Activated naive CD8-positive, alpha-beta T cell treated with anti-CD3 and anti-CD28 coated beads, Interleukin-2, amount 50 U/mL, for 16 hours (primary cell): ENCODE data around the gene G2E3.
"Not testable (repeated sequence)": the region's sequence is repeated elsewhere in the genome, so short reads cannot be mapped to it uniquely, and the experiment has no call there.

ENCODE experiments used
- DNase-seq: peaks from one replicate; pipeline ENCODE4 v3.0.0-alpha.2; 2020; ENCODE audit warnings: low read depth, low spot score

G2E3 gene, protein sequence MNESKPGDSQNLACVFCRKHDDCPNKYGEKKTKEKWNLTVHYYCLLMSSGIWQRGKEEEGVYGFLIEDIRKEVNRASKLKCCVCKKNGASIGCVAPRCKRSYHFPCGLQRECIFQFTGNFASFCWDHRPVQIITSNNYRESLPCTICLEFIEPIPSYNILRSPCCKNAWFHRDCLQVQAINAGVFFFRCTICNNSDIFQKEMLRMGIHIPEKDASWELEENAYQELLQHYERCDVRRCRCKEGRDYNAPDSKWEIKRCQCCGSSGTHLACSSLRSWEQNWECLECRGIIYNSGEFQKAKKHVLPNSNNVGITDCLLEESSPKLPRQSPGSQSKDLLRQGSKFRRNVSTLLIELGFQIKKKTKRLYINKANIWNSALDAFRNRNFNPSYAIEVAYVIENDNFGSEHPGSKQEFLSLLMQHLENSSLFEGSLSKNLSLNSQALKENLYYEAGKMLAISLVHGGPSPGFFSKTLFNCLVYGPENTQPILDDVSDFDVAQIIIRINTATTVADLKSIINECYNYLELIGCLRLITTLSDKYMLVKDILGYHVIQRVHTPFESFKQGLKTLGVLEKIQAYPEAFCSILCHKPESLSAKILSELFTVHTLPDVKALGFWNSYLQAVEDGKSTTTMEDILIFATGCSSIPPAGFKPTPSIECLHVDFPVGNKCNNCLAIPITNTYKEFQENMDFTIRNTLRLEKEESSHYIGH

DNA sequence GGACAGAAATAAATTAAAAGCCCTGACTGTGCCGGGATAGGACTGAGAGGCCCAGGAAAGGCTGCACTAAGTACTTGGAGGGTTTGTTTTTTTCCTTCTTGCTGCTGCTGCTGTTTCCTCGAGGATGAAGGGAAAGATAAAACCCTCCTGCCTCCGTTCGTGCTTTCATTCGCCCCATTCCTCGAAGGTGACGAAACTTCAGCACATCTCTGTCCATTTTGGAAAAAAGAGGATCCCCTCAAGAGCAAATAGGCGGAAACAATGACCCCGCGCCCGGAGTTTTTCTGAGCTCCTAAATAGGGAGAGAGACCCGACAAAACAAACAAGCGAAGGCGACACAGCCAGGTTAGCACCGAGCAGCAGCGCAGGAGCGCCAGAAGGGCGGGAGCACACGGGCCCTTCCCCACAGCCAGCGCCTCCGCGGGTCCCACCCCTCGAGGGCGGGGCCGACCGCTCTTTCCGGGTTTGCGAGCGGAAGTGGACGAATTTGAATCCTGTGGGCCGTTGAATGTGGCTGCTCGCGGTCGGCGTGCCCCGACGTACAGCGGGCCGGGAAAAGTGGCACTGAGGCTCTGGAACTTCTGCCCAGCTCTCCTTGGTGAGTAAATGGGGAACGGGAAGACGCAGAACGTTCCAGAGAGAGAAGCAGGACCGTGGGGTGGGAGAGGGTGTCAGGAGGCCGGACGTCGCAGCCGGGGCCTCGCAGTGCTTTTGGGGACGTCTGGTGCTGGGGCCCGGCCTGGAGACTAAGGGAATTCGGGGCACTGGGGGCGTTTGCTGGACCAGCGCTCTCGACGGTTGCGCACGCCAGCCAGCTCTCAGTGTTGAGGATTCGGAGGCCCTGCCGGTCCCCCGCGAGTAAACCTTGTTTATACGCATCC lies at the start of gene G2E3:
Gene G2E3 (plus strand): TSS at position 484 of the 881 bp plus-strand sequence. CDS start 21,922 bp downstream, outside the sequence.
- DNase-seq = peak; percentile 75

DNA sequence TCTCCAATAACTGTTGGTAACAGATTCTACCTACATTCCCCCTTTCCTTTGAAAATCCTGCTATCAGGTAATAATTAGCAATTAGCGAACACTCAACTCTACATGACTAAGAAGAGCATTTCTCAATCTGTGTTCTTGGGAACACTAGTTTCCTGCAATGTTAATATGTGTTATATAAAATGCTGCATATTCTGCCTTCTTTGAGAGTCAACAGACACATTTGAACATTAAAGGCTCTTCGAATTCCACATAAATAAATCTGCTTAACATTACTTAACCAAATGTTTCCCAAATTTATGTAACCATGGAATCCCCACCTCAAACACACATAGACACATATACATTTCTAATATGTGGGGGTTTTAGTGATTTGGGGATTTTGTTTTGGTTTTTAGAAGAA lies 41.2 kb upstream of the G2E3 start:
- DNase-seq = no peak

DNA sequence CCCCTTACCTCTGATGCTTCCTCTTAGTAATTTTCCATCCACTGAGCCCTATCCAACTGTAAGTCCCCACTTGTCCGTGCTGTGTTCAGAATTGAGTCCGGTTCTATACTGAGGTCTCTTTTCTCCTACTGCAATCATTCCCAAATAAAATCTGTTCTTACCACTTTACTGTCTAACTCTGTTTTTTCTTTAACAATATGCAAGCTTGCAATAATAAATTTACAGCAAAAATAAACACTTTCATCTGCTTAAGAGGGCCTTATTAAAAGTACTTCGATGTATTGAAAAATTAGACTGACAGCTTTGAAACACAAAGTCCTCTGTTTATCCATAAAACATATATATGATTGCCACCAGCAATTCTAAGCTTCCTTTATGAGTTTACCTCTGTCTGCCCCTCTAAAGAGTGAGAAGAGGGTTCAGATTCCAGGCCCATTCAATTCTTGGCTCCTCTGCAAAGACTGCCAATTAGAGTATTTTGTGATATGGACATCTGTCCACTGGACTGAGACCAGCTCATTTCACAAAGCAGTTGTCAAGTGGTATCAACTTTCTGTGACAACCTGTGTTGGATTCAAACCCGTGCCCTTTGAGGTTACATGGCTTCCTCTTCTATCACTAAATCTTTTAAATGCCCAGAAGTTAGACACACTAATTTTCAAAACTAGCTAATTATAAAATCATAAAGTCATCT lies 39.9 kb upstream of the G2E3 start:
- DNase-seq = no peak

DNA sequence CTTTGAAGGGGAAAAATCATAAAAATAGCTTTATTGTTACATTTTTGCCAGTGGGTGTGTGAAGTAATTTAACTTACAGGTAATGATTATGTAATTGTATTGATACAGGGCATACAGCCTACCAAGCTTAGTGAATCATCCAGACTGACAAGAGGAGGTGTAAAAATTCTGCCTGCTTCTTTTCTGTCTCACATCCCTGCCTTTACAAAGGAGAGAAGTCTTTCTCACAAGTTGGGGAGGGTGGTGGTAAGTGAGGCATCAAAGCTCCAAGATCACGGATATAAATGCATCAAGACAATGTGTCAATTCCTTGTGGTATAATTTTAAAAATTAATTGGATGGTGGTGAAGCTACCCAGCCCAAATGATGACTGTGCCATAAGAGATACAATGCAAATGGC lies 39.0 kb upstream of the G2E3 start:
- DNase-seq = no peak

DNA sequence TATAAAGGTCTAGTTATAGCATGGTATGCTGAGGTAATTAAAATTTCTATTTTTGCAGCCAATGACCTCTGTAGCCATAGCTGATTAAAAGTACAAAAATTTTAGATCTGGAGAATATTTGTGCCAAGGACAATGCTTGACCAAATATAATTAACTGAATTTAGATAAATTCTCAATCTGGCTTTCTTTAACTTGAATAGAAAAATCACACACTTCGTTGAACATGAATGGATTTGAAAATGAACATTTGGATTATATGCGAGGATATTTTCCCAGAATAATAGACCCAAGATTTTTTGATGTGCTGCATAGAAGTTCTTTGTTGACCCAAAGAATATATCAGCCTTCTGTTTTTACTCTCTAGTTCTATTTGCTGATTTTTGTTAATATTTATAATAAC lies 38.4 kb upstream of the G2E3 start:
- no peak for DNase-seq

DNA sequence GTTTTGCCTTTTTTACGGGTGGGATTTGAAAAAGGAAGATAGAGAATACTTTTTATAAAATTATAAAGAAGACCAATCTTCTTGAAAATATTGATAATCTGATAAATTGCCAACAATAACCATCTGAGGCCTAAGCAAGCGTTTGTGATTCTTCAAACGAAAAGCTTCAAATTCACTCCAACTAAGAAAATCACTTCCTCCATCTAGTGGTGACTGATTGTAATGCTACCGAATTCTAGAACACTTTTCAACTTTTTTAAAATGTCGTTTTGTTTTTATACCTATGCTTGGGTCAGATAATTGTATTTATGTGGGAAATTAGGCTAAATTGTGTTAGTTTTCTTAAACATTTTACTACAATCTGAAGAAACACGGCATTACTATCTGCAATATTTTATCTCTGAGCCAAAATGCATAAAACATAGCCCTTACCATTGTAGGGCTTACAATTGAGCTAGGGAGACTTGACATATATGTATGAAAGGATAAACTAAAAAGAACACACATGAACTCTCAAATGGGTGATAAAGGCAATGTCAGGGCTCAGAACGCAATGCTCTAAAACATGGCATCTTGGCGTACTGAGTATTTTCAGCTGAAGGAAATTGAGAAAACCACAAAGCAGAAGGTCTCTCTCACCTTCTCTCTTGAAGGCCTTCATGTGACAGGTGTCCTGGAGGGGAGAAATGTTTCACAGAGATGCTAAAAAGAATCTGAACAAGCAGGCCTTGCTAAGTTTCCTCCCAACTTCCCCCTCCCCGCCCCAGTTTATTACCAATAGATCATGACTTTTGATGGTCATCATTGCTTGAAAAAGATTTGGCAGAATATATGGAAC lies 36.8 kb upstream of the G2E3 start:
- DNase-seq = no peak

DNA sequence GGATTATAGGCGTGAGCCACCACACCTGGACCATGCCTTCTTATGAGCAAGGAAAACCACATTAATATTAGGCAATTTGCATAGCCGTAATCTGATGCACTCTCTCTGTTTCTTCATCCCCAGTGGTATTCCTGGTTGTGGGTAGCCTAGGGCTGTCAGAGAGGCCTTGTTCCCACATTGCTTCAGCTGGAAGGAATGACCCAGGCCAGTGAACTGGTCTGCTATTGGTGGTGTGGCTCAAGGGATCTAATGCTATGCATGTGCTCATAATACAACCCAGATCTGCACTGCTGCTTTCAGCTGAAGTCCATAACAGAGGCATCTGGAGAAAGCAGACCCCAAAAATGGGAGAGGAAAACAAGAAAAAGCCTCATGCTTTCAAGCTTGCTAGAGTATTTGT lies 33.1 kb upstream of the G2E3 start:
- DNase-seq = no peak

DNA sequence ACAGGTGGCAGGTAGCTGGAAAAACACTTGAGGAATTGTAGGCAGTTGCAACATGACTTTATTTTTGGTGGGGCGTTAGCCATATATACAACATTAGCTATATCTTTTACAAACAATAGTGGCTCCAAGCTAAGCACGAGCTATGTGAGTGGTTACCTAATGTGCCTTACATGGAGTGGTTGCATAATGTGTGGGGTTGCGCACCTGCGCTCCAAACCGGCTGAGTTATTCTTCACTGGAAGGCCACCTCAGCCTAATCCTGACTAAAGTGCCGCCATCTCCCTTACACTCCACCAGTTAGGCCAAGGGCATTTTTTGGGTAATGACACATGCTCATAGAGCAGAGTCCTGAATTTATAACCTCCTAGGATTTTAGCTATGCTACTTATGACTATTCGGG lies 31.8 kb upstream of the G2E3 start:
- DNase-seq = no peak

DNA sequence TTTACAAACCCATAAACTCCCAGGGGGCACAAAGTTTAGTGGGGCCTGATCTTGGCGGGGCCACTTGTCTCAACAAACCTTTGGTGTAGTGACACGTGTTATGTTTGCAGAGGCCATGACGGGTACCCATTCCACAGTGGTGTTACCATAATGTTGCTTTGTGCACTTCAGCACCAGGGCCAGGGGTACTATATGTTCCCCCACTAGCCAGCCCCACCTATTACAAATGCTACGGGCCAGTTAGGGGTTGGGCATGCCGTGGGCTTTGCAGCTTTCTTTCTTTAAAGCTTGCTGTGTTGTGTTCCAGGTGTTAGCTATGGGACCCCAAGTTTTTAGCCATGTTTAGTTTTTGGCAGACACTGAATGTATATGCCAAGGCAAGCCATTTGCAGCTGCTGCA lies 30.8 kb upstream of the G2E3 start:
- DNase-seq = no peak

DNA sequence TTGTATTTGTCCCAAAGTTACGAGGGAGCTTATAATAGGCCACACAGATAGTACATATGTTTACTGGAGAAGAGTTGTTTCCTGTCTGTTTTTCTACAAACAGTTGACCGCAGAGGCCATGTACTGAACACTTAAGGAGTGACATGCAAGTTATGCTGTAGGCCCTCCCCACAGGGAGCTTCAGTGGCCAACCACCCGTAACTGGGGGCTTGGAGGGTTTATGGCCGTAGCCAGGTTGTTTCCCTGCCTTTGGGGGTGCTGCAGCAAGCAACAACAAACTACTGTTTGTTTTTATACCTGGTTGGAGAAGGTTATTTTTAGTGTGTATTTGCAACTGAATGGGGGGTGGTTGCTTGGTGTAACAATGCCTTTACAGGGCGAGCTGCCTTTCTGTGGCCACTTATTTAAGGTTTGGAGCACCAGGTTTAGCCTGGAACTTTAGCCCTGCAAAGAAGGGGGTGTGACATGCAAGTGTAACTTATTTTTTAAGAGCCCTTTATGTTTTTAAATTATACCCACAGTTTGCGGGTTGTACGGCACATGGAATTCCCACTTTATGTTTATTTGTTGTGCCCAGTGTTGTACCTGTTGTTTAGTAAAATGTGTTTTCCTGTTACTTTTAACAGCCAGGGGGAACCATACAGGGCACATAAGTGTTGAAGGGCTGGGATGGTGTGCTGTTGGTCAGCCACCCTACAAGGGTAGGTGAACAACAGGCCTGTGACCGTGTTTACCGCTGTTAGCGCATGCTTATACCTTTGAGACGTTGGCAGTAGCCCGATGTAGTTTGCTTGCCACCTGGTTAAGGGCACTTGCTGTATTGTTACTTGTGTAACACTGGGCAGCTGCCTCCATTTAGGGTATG lies 29.9 kb upstream of the G2E3 start:
- no peak for DNase-seq

DNA sequence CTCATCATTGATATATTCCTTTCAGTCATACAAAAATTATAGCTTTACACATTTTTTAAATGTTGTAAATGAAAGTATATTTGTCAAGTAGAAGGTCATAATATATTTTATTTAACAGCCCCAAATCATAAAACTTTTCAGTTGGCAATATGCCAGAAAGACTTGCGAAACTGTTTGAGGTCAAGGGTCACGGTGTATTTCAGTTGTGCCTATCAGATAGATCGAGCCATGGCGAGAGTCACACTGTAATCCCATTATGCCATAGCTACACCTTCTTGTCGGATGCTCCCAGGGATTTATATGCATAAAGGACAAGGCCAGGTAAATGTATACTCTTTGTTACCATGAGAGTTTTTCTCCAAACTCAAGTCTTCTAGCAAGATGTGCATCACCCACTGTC lies 26.7 kb upstream of the G2E3 start:
- no peak for DNase-seq

DNA sequence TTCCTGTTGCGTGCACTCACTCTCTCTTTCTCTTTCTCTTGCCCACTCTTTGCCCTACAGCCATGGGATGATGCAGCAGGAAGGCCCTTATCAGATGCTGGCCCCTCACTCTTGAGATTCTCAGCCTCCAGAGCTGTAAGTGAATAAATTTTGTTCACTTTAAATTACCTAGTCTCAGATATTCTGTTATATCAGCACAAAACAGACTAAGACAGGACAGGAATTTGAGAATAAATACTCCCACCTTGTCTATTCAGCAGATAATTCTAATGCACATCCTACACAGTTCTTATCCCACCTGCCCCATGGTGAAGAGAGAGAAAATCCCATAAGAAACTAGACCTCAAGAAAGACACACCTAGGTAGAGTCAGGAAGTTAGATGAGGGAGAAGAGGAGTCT lies 25.8 kb upstream of the G2E3 start:
- no peak for DNase-seq

DNA sequence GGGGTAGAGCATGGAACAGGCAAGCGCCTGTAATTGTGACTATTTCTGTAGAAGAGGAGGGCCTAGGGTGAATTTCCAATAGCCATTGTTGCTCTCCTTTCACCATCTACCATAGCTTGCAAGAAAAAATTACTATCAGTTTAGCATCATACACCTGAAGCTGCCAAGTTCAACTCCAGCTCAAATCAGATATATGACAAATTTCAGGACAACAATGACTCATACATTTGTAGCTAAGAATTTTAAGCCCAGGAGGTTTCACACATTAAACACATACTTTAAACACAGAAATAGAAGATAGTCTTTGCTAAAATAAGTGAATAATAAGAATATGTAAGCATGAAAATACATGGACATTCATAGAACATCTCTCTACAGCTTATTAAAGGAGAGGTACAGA lies 17.6 kb upstream of the G2E3 start:
- DNase-seq = no peak

DNA sequence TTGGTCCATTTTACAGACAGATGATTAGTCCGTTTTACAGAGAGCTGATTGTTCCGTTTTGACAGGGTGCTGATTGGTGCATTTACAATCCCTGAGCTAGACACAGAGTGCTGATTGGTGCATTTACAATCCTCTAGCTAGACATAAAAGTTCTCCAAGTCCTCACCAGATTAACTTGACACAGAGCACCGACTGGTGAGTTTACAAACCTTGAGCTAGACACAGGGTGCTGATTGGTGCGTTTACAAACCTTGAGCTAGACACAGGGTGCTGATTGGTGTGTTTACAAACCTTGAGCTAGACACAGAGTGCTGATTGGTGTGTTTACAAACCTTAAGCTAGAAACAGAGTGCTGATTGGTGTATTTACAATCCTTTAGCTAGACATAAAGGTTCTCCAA lies 12.2 kb upstream of the G2E3 start:
- not testable (repeated sequence) for DNase-seq

DNA sequence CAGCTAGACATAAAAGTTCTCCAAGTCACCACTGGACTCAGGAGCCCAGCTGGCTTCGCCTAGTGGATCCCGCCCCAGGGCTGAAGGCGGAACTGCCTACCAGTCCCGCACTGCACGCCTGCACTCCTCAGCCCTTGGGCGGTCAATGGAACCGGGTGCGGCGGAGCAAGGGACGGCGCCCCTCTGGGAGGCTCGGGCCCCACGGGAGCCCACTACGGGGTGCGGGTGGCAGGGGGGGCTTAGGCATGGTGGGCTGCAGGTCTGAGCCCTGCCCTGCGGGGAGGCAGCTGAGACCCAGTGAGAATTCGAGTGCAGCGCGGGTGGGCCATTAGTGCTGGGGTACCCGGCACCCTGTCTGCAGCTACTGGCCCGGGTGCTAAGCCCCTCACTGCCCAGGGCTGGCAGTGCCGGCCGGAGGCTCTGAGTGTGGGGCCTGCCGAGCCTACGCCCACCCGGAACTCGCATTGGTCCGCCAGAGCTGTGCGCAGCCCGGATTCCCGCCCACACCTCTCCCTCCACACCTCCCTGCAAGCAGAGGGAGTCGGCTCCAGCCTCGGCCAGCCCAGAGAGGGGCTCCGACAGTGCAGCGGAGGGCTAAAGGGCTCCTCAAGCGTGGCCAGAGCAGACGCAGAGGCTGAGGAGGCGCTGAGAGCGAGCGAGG lies 11.4 kb upstream of the G2E3 start:
- no peak for DNase-seq

DNA sequence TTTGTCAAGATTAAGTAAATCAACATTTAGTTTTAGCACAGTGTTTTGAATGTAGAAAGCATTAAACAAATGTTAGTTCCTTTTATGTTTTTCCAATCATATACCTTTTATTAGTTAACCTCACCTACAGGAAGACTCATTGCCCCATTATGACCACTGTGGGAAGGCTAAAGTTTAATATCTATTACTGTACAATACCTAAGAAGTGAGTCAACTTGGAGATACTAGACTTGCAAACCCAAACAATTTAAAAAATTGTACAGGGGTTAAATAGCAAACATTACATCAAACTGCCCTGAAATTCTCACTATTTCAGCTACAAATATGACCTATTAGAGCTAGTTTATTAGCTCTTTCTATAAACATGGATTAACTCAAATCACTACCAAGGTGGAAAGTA lies 8.6 kb upstream of the G2E3 start:
- DNase-seq = no peak

DNA sequence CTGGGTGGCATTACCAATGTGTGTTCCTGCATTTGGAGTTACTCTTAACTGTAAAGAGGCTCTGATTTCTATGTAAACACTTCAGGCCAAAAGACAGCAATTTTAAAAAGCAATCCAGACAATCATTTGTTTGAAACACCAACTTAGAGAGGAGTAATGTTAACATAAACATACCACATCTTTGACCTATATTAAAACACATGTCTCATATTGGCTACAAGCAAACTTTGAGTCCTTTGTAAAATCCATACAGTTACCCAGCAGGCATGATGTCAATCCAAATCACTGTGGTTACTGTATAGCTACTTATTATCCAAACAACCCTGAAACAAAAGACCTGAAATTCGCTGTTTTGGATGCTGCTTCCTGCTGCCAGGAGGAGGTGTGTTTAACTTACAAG lies 7.5 kb upstream of the G2E3 start:
- DNase-seq = no peak

DNA sequence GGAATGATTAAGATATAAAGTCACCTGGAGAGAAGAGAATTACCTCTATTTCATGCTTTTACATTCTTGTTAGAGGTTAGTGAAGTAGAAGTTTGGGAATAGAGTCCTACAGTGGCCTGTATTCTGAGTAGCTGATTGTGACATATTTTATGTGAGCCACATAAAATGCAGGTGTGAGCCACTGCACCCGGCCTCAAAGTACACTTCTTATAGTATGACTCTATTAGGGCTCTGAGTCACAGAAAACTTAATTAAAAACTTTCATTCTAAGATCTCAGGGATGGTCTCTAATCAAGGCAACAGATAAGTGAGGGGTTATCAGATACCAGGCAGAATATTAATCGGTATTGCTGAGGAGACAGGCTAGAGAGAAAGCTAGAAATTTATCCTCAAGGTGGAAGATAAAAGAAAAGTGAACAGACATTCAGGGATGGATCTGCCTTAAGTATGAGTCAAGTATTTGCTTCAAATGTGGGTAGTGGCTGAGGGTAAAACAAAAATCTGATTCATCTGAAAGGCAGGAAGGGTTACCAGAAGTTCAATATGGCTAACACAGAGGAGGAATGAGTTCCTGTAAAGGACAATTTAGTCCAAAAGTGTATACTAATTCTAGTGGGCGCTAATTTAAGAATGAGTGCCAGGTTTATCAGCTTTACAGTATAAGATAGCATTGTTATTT lies 5.5 kb upstream of the G2E3 start:
- no peak for DNase-seq

DNA sequence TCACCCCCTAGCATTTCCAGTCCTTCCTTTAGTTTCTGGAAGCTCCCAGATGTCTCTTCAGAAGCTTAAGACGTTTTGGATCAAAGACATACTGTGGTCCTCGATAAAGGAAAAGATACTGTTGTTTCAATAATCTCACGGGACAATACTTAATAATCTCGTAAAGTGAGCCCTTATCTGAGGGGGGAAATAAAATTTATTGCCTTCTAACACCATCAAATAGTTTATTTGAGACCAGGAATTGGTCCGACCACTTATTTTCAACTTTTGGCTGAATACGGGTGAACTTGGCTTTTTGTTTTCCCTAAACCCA lies 640 bp upstream of the G2E3 start:
- DNase-seq = no peak
